MM.1S (cell line): ENCODE data around the gene CNTN5.

ENCODE experiments used
- DNase-seq: peaks from one replicate; pipeline ENCODE4 v3.0.0-alpha.2; 2015
- H2AFZ ChIP-seq: fragments of 300-600 bp; sonication (generic); 2 replicates; pipeline ENCODE4 v1.6.0; 2016; ENCODE audit warnings: antibody characterized with exemption, low read length
- H3F3A ChIP-seq: fragments of 300-600 bp; sonication (generic); 2 replicates; pipeline ENCODE4 v1.6.1; 2016; ENCODE audit warnings: mild to moderate bottlenecking, antibody characterized with exemption, low read length, moderate library complexity, mixed read lengths; ENCODE audit not compliant: insufficient read depth
- H3K27ac ChIP-seq: fragments of 300-600 bp; sonication (generic); 2 replicates; pipeline ENCODE4 v1.5.1; 2016; ENCODE audit warnings: mild to moderate bottlenecking, low read length
- H3K27me3 ChIP-seq: fragments of 300-600 bp; sonication (generic); replicated peaks from 2 replicates; pipeline ENCODE4 v1.6.0; 2016; ENCODE audit warnings: low read length; ENCODE audit not compliant: insufficient read depth
- H3K36me3 ChIP-seq: fragments of 300-600 bp; sonication (generic); replicated peaks from 2 replicates; pipeline ENCODE4 v1.6.1; 2016; ENCODE audit warnings: mild to moderate bottlenecking, low read length, mixed read lengths; ENCODE audit not compliant: insufficient read depth
- H3K4me1 ChIP-seq: fragments of 300-600 bp; sonication (generic); 2 replicates; pipeline ENCODE4 v1.6.1; 2016; ENCODE audit warnings: low read length, mixed read lengths
- H3K4me2 ChIP-seq: fragments of 300-600 bp; sonication (generic); 2 replicates; pipeline ENCODE4 v1.6.0; 2016; ENCODE audit warnings: low read depth, low read length
- H3K4me3 ChIP-seq: fragments of 300-600 bp; sonication (generic); 2 replicates; pipeline ENCODE4 v1.5.1; 2016; ENCODE audit warnings: low read length, mixed read lengths
- H3K79me2 ChIP-seq: fragments of 300-600 bp; sonication (generic); 2 replicates; pipeline ENCODE4 v1.6.1; 2016; ENCODE audit warnings: mixed run types, low read length, mixed read lengths
- H3K9ac ChIP-seq: fragments of 300-600 bp; sonication (generic); 2 replicates; pipeline ENCODE4 v1.6.1; 2016; ENCODE audit warnings: low read length, mixed read lengths
- H3K9me2 ChIP-seq: fragments of 300-600 bp; sonication (generic); replicated peaks from 2 replicates; pipeline ENCODE4 v1.6.1; 2016; ENCODE audit warnings: mild to moderate bottlenecking, low read length, mixed read lengths; ENCODE audit not compliant: insufficient read depth
- H3K9me3 ChIP-seq: fragments of 300-600 bp; sonication (generic); replicated peaks from 2 replicates; pipeline ENCODE4 v1.6.1; 2016; ENCODE audit warnings: mild to moderate bottlenecking, low read length, mixed read lengths; ENCODE audit not compliant: insufficient read depth
- H4K20me1 ChIP-seq: fragments of 300-600 bp; sonication (generic); 2 replicates; pipeline ENCODE4 v1.6.1; 2016; ENCODE audit warnings: mild to moderate bottlenecking, low read length, moderate library complexity, mixed read lengths; ENCODE audit not compliant: insufficient read depth
- EZH2 ChIP-seq: fragments of 300-600 bp; sonication (generic); optimal IDR thresholded peaks from 2 replicates; pipeline ENCODE3; 2017; ENCODE audit warnings: low read depth, mild to moderate bottlenecking, antibody characterized with exemption, low read length, mixed read lengths
- EZH2phosphoT487 ChIP-seq: fragments of 300-600 bp; sonication (generic); IDR thresholded peaks from 2 replicates; pipeline ENCODE4 v1.6.1; 2018; ENCODE audit warnings: antibody characterized with exemption, low read length
- TF ChIP-seq, protein P1 (sequence below): fragments of 300-600 bp; sonication (generic); IDR thresholded peaks from 2 replicates; pipeline ENCODE4 v1.5.1; 2016; ENCODE audit warnings: antibody characterized with exemption, low read length, mixed read lengths

Gene CNTN5

GRCh38 chr11:100296051-100296679 lies 1275.4 kb downstream of the CNTN5 start:
- no peak for DNase-seq

DNA sequence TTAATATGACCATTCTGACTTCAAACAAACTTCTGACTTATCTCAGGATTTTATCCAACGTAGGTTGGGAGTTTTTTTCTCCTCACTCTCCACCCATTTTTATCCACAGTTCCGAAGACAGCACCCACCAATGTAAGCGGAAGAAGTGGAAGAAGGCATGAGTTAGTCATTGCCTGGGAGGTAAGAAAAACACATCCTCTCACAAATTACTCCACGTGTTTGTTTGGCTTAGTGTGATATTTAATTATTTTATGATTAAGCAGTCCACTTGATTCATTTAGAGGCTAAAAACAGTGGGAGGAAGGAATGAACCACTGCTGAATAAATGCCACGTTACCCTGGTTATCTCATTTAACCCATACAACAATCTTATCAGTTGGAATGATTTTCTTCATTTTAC lies 1276.8 kb downstream of the CNTN5 start:
- no peak for DNase-seq
- Histone ChIP-seq H3F3A (no peaks in the 10 kb centered on the region), H3K27me3 (no peaks in the 10 kb centered on the region), H3K27ac (no peak overlapping the region), H3K9ac (no peak overlapping the region), H4K20me1 (no peaks in the 10 kb centered on the region), H3K9me2 (no peaks in the 10 kb centered on the region), H3K9me3 (no peaks in the 10 kb centered on the region), H3K4me2 (no peak overlapping the region), H3K36me3 (no peaks in the 10 kb centered on the region), H2AFZ (no peak overlapping the region), H3K4me3 (no peak overlapping the region), H3K79me2 (no peaks in the 10 kb centered on the region), H3K4me1 (no peaks in the 10 kb centered on the region)
- TF ChIP-seq EZH2 (no peak), EZH2phosphoT487 (no peak)
- TF ChIP-seq, protein P1, sequence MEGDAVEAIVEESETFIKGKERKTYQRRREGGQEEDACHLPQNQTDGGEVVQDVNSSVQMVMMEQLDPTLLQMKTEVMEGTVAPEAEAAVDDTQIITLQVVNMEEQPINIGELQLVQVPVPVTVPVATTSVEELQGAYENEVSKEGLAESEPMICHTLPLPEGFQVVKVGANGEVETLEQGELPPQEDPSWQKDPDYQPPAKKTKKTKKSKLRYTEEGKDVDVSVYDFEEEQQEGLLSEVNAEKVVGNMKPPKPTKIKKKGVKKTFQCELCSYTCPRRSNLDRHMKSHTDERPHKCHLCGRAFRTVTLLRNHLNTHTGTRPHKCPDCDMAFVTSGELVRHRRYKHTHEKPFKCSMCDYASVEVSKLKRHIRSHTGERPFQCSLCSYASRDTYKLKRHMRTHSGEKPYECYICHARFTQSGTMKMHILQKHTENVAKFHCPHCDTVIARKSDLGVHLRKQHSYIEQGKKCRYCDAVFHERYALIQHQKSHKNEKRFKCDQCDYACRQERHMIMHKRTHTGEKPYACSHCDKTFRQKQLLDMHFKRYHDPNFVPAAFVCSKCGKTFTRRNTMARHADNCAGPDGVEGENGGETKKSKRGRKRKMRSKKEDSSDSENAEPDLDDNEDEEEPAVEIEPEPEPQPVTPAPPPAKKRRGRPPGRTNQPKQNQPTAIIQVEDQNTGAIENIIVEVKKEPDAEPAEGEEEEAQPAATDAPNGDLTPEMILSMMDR = no peak

More at GRCh38 chr11:100296051-100296679, 1275.4 kb downstream of the CNTN5 start:
- H3K9ac ChIP-seq = no peak overlapping the region
- H3F3A ChIP-seq = no peaks in the 10 kb centered on the region
- no peak overlapping the region for H3K4me2 ChIP-seq
- H3K9me3 ChIP-seq = no peaks in the 10 kb centered on the region
- no peak overlapping the region for H3K27ac ChIP-seq
- H3K4me3 ChIP-seq = no peak overlapping the region
- H3K79me2 ChIP-seq = no peaks in the 10 kb centered on the region
- H4K20me1 ChIP-seq = no peaks in the 10 kb centered on the region
- TF ChIP-seq, protein P1 = no peak
- TF ChIP-seq EZH2phosphoT487 (no peak), EZH2 (no peak)
- no peaks in the 10 kb centered on the region for H3K36me3 ChIP-seq
- no peaks in the 10 kb centered on the region for H3K27me3 ChIP-seq
- H3K4me1 ChIP-seq = no peaks in the 10 kb centered on the region
- no peaks in the 10 kb centered on the region for H3K9me2 ChIP-seq
- H2AFZ ChIP-seq = no peak overlapping the region

- TF ChIP-seq EZH2phosphoT487 = no peak
- no peak for TF ChIP-seq EZH2
- TF ChIP-seq, protein P1 = no peak
- no peaks in the 10 kb centered on the region for H3K9me3 ChIP-seq
- no peaks in the 10 kb centered on the region for H3K79me2 ChIP-seq
- no peaks in the 10 kb centered on the region for H4K20me1 ChIP-seq
- no peaks in the 10 kb centered on the region for H3F3A ChIP-seq
- H3K4me1 ChIP-seq = no peaks in the 10 kb centered on the region
- H3K9ac ChIP-seq = no peak overlapping the region
- H3K27ac ChIP-seq = no peak overlapping the region
- H3K27me3 ChIP-seq = no peaks in the 10 kb centered on the region
- no peak for DNase-seq
- no peaks in the 10 kb centered on the region for H3K9me2 ChIP-seq
- no peak overlapping the region for H2AFZ ChIP-seq
- no peak overlapping the region for H3K4me3 ChIP-seq
- no peak overlapping the region for H3K4me2 ChIP-seq
- no peaks in the 10 kb centered on the region for H3K36me3 ChIP-seq
These were observed 1282.1 kb downstream of the CNTN5 start for GRCh38 chr11:100302824-100303223.
